SK-N-SH treated with all-trans-retinoic acid at 6 μM for 48 hours (cell line): ENCODE results near the gene PTN.

Source experiments
- ARNTL ChIP-seq: fragments of 450-650 bp; formaldehyde crosslinking; IDR thresholded peaks from 2 replicates; pipeline ENCODE4 v1.5.0; 2020; ENCODE audit warnings: low read depth, mild to moderate bottlenecking, moderate library complexity, borderline replicate concordance
- CSDC2 ChIP-seq: fragments of 250-450 bp; sonication (Bioruptor Pico); IDR thresholded peaks from 2 replicates; pipeline ENCODE4 v1.5.0; 2020; ENCODE audit warnings: mild to moderate bottlenecking, moderate library complexity
- ISL1 ChIP-seq: fragments of 250-450 bp; sonication (Bioruptor Pico); IDR thresholded peaks from 2 replicates; pipeline ENCODE4 v2.1.2; 2022; ENCODE audit warnings: mild to moderate bottlenecking, moderate library complexity
- PPARA ChIP-seq: fragments of 250-450 bp; sonication (Bioruptor Pico); IDR thresholded peaks from 2 replicates; pipeline ENCODE4 v1.5.0; 2020; ENCODE audit warnings: mild to moderate bottlenecking, borderline replicate concordance
- RARB ChIP-seq: fragments of 250-450 bp; sonication (Bioruptor Pico); IDR thresholded peaks from 2 replicates; pipeline ENCODE4 v1.8.0; 2021; ENCODE audit warnings: mild to moderate bottlenecking, moderate library complexity
- ZC3H10 ChIP-seq: fragments of 250-450 bp; sonication (Bioruptor Pico); IDR thresholded peaks from 2 replicates; pipeline ENCODE4 v1.5.1; 2021; ENCODE audit warnings: mild to moderate bottlenecking, moderate library complexity
- ZFP3 ChIP-seq: fragments of 250-450 bp; sonication (Bioruptor Pico); IDR thresholded peaks from 2 replicates; pipeline ENCODE4 v1.5.0; 2020; ENCODE audit warnings: mild to moderate bottlenecking, moderate library complexity
- ZFP30 ChIP-seq: fragments of 450-650 bp; formaldehyde crosslinking; IDR thresholded peaks from 2 replicates; pipeline ENCODE4 v1.5.0; 2022; ENCODE audit warnings: mild to moderate bottlenecking, moderate library complexity
- ZNF8 ChIP-seq: fragments of 450-650 bp; formaldehyde crosslinking; IDR thresholded peaks from 2 replicates; pipeline ENCODE4 v1.5.0; 2020; ENCODE audit warnings: mild to moderate bottlenecking, moderate library complexity
- TF ChIP-seq, protein P1 (sequence below): fragments of 250-450 bp; sonication (Bioruptor Pico); IDR thresholded peaks from 2 replicates; pipeline ENCODE4 v1.8.0; 2020; ENCODE audit warnings: mild to moderate bottlenecking, moderate library complexity, borderline replicate concordance
- TF ChIP-seq, protein P2 (sequence below): fragments of 250-450 bp; sonication (Bioruptor Pico); IDR thresholded peaks from 2 replicates; pipeline ENCODE4 v1.5.1; 2020; ENCODE audit warnings: low read depth, mild to moderate bottlenecking, moderate library complexity
- TF ChIP-seq, protein P3 (sequence below): fragments of 250-450 bp; sonication (Bioruptor Pico); IDR thresholded peaks from 2 replicates; pipeline ENCODE4 v1.5.0; 2020; ENCODE audit warnings: mild to moderate bottlenecking, moderate library complexity

DNA sequence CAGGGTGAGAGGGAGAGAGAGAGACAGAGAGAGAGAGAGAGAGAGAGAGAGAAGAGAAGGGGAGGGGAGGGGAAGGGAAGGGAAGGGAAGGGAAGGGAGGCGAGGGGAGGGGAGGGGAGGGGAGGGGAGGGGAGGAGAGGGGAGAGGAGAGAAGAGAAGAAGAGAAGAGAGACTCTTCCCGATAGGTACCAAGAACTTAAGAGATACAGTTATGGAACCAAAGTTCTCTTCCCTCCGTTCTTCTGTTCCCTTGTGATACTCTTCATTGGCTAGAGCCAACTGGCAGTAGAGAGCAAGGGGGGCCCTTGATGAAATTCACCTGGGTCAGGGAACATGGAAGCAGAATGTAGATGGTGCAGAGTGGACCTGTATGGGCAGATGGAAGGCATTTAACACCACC, 122.1 kb downstream of the PTN start:
- TF ChIP-seq ZFP30 (CRISPR knock-in tag) (no peak), ZC3H10 (CRISPR knock-in tag) (no peak), CSDC2 (no peak), ARNTL (no peak), ZNF8 (CRISPR knock-in tag) (no peak), ISL1 (no peak), PPARA (CRISPR knock-in tag) (no peak), RARB (CRISPR knock-in tag) (no peak), ZFP3 (CRISPR knock-in tag) (no peak)
- TF ChIP-seq, protein P1, sequence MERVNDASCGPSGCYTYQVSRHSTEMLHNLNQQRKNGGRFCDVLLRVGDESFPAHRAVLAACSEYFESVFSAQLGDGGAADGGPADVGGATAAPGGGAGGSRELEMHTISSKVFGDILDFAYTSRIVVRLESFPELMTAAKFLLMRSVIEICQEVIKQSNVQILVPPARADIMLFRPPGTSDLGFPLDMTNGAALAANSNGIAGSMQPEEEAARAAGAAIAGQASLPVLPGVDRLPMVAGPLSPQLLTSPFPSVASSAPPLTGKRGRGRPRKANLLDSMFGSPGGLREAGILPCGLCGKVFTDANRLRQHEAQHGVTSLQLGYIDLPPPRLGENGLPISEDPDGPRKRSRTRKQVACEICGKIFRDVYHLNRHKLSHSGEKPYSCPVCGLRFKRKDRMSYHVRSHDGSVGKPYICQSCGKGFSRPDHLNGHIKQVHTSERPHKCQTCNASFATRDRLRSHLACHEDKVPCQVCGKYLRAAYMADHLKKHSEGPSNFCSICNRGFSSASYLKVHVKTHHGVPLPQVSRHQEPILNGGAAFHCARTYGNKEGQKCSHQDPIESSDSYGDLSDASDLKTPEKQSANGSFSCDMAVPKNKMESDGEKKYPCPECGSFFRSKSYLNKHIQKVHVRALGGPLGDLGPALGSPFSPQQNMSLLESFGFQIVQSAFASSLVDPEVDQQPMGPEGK, result no peak
- TF ChIP-seq, protein P2, sequence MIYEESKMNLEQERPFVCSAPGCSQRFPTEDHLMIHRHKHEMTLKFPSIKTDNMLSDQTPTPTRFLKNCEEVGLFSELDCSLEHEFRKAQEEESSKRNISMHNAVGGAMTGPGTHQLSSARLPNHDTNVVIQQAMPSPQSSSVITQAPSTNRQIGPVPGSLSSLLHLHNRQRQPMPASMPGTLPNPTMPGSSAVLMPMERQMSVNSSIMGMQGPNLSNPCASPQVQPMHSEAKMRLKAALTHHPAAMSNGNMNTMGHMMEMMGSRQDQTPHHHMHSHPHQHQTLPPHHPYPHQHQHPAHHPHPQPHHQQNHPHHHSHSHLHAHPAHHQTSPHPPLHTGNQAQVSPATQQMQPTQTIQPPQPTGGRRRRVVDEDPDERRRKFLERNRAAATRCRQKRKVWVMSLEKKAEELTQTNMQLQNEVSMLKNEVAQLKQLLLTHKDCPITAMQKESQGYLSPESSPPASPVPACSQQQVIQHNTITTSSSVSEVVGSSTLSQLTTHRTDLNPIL, result no peak
- TF ChIP-seq, protein P3, sequence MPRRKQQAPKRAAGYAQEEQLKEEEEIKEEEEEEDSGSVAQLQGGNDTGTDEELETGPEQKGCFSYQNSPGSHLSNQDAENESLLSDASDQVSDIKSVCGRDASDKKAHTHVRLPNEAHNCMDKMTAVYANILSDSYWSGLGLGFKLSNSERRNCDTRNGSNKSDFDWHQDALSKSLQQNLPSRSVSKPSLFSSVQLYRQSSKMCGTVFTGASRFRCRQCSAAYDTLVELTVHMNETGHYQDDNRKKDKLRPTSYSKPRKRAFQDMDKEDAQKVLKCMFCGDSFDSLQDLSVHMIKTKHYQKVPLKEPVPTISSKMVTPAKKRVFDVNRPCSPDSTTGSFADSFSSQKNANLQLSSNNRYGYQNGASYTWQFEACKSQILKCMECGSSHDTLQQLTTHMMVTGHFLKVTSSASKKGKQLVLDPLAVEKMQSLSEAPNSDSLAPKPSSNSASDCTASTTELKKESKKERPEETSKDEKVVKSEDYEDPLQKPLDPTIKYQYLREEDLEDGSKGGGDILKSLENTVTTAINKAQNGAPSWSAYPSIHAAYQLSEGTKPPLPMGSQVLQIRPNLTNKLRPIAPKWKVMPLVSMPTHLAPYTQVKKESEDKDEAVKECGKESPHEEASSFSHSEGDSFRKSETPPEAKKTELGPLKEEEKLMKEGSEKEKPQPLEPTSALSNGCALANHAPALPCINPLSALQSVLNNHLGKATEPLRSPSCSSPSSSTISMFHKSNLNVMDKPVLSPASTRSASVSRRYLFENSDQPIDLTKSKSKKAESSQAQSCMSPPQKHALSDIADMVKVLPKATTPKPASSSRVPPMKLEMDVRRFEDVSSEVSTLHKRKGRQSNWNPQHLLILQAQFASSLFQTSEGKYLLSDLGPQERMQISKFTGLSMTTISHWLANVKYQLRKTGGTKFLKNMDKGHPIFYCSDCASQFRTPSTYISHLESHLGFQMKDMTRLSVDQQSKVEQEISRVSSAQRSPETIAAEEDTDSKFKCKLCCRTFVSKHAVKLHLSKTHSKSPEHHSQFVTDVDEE (CRISPR knock-in tag), result no peak
